PFSK-1 (cell line): ENCODE measurements around the gene SLC39A8.

Source experiments
- FOXP2 ChIP-seq: optimal IDR thresholded peaks from 2 replicates; pipeline ENCODE3; 2011; ENCODE audit warnings: borderline replicate concordance, control low read depth, inconsistent platforms; ENCODE audit not compliant: insufficient read depth; ENCODE audit errors: extremely low read length, extremely low read depth
- POLR2AphosphoS5 ChIP-seq: IDR thresholded peaks from 2 replicates; pipeline ENCODE4 v1.6.1; 2012; ENCODE audit warnings: low read depth, mild to moderate bottlenecking, control low read depth, low read length, moderate library complexity
- REST ChIP-seq, 2 experiments: IDR thresholded peaks; 2 replicates each; pipeline versions ENCODE4 v1.6.1 to v1.8.0; 2011 to 2012; ENCODE audit warnings: low read depth in 2 of 2, low read length in 2 of 2, control low read depth in 1 of 2, inconsistent platforms in 1 of 2, mild to moderate bottlenecking in 1 of 2, moderate library complexity in 1 of 2; ENCODE audit not compliant: insufficient read depth in 1 of 2
- SIN3A ChIP-seq: IDR thresholded peaks from 2 replicates; pipeline ENCODE4 v1.6.1; 2012; ENCODE audit warnings: mild to moderate bottlenecking, low read length, moderate library complexity, borderline replicate concordance; ENCODE audit not compliant: insufficient read depth
- TAF1 ChIP-seq: IDR thresholded peaks from 2 replicates; pipeline ENCODE4 v1.6.1; 2012; ENCODE audit warnings: low read length, control low read depth, borderline replicate concordance; ENCODE audit not compliant: insufficient read depth

The SLC39A8 gene

GRCh38 chr4:102319594-102319993, 25.7 kb downstream of the SLC39A8 start:
- TF ChIP-seq TAF1: no peak
- TF ChIP-seq POLR2AphosphoS5: no peak
- TF ChIP-seq SIN3A: no peak
- TF ChIP-seq REST (IDR thresholded peaks at IDR 0.05; ENCODE audit: insufficient read depth in 1 of 2, low read depth in 2 of 2, low read length in 2 of 2): no peak
- TF ChIP-seq FOXP2: no peak

DNA sequence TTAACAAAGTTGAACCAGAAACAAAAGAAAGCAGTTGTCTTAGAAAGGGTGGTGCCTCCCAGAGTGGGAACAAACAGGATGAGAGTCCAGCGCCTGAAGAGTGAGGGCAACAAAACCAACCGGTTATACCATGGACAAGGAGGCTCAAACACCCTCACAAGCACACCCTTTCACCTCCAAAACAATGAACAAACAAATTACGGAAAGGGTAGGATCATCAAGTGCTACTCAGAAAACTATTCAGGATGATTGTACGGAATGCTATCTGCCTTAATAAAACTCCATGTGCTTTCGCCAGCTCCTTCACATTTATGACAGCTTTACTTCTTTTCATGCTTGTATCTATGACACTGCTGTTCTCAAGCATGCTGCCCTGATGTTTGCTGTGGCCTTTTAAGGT, 26.8 kb downstream of the SLC39A8 start:
- no peak for TF ChIP-seq TAF1
- TF ChIP-seq POLR2AphosphoS5: no peak
- TF ChIP-seq FOXP2: no peak
- no peak for TF ChIP-seq REST (IDR thresholded peaks at IDR 0.05; ENCODE audit: insufficient read depth in 1 of 2, low read depth in 2 of 2, low read length in 2 of 2)
- no peak for TF ChIP-seq SIN3A

DNA sequence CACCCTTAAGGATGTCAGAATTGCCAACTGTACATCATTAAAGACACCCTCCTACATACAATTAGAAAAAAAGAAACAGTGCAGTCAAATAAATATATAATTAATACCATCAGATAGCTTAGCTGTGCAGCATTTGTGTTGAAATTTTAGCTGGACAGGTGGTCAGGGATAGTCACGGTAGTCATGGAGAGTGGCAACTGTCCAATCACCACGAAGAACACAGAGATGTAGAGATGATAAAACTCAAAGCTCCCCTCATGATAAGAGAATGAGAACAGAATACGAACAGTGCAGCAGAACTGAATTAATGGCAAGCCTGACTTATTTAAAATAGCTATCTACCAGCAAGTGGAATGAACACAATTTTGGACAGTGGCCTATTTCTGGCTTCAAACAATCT, 27.2 kb downstream of the SLC39A8 start:
- TF ChIP-seq REST (IDR thresholded peaks at IDR 0.05; ENCODE audit: insufficient read depth in 1 of 2, low read depth in 2 of 2, low read length in 2 of 2) (no peak), TAF1 (no peak), SIN3A (no peak), POLR2AphosphoS5 (no peak), FOXP2 (no peak)

DNA sequence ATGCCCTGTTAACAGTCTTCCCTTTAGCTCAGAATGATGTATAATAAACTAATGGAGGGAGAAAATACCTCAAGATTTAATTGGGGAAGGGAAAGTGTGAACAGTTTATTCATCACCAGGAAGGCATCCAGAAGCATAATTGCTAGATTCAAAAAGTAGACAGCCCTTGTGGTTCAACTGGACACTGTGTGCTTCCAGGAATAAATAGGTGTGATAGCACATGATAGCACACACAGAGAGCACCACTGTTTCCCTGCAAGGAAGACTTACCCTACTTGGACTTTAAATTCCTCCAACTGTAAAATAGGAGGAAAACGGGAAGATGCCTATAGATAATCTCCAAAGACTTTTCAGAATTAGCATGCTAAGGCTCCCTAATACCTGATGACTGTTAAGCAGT, 27.8 kb downstream of the SLC39A8 start:
- TF ChIP-seq TAF1 (no peak), POLR2AphosphoS5 (no peak), SIN3A (no peak), FOXP2 (no peak), REST (IDR thresholded peaks at IDR 0.05; ENCODE audit: insufficient read depth in 1 of 2, low read depth in 2 of 2, low read length in 2 of 2) (no peak)

DNA sequence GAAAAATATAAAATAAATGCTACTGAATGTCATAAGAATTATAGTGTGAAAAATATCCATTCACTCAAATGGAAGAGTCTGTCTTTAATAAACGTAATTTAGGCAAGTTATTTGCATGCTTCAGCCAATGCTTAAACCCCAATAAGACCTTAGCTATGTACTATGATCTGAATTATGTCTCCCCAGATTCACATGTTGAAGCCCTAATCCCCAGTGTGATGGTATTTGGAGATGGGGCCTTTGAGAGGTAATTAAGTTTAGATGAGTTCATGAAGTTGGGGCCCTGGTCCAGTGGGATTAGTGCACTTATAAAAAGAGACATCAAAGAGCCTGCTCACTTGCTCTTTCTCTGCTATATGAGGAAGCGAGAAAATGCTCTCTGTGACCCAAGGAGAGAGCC, 28.7 kb downstream of the SLC39A8 start:
- TF ChIP-seq REST (IDR thresholded peaks at IDR 0.05; ENCODE audit: insufficient read depth in 1 of 2, low read depth in 2 of 2, low read length in 2 of 2) (no peak), TAF1 (no peak), SIN3A (no peak), POLR2AphosphoS5 (no peak), FOXP2 (no peak)
